Mesenchymal stem cell (in vitro differentiated cells and primary cell): ENCODE data around the gene ISOC1. TPM values are rescaled to one million over a fixed set of nuclear protein-coding genes. Genes with fewer than 3 reads are reported as not detected.

Experiments used
- DNase-seq: peaks from one replicate; pipeline ENCODE4 v3.0.0-alpha.2; 2013
- H2AFZ ChIP-seq: one replicate; pipeline ENCODE4 v1.6.1; 2013; ENCODE audit warnings: low read depth, mild to moderate bottlenecking, control low read depth, inconsistent platforms, low read length, moderate library complexity
- H2AK5ac ChIP-seq: 2 replicates; pipeline ENCODE4 v1.6.1; 2013; ENCODE audit warnings: low read length, moderate library complexity, mild to moderate bottlenecking, inconsistent platforms; ENCODE audit not compliant: severe bottlenecking
- H2BK120ac ChIP-seq: one replicate; pipeline ENCODE4 v1.6.1; 2013; ENCODE audit warnings: low read depth, mild to moderate bottlenecking, inconsistent platforms, low read length, moderate library complexity
- H2BK12ac ChIP-seq, 2 experiments: one replicate each; pipeline ENCODE4 v1.6.1; 2013; ENCODE audit warnings: inconsistent platforms in 2 of 2, low read length in 2 of 2, mild to moderate bottlenecking in 2 of 2, moderate library complexity in 2 of 2, control low read depth in 1 of 2
- H2BK15ac ChIP-seq: one replicate; pipeline ENCODE4 v1.6.1; 2013; ENCODE audit warnings: mild to moderate bottlenecking, low read depth, inconsistent platforms; ENCODE audit not compliant: poor library complexity, severe bottlenecking
- H2BK5ac ChIP-seq: 2 replicates; pipeline ENCODE4 v1.6.1; 2013; ENCODE audit warnings: low read depth, mild to moderate bottlenecking, low read length, control low read depth, inconsistent platforms; ENCODE audit not compliant: poor library complexity, severe bottlenecking
- H3K14ac ChIP-seq, 2 experiments: one replicate each; pipeline ENCODE4 v1.6.1; 2013; ENCODE audit warnings: inconsistent platforms in 2 of 2, low read length in 2 of 2, control low read depth in 1 of 2, mild to moderate bottlenecking in 1 of 2, moderate library complexity in 1 of 2
- H3K18ac ChIP-seq, 2 experiments: one replicate each; pipeline ENCODE4 v1.6.1; 2013; ENCODE audit warnings: inconsistent platforms in 2 of 2, low read length in 2 of 2, control low read depth in 1 of 2, low read depth in 1 of 2, mild to moderate bottlenecking in 1 of 2
- H3K23ac ChIP-seq, 2 experiments: one replicate each; pipeline ENCODE4 v1.6.1; 2013; ENCODE audit warnings: inconsistent platforms in 2 of 2, low read length in 2 of 2, mild to moderate bottlenecking in 2 of 2, moderate library complexity in 2 of 2, control low read depth in 1 of 2
- H3K27ac ChIP-seq: 2 replicates; pipeline ENCODE4 v1.5.1; 2013; ENCODE audit warnings: mild to moderate bottlenecking, moderate library complexity, low read length, control low read depth, inconsistent platforms; ENCODE audit not compliant: poor library complexity, severe bottlenecking
- H3K27me3 ChIP-seq, 2 experiments: 2 replicates each; pipeline versions ENCODE4 v1.6.1 to v1.7.0; 2013; ENCODE audit warnings: low read length in 2 of 2, mild to moderate bottlenecking in 2 of 2, moderate library complexity in 2 of 2, control low read depth in 1 of 2, inconsistent platforms in 1 of 2; ENCODE audit not compliant: control insufficient read depth in 1 of 2, insufficient read depth in 1 of 2
- H3K36me3 ChIP-seq, 2 experiments: 2 replicates each; pipeline versions ENCODE4 v1.6.1 to v1.7.0; 2013; ENCODE audit warnings: low read length in 2 of 2, control low read depth in 1 of 2, inconsistent platforms in 1 of 2, low read depth in 1 of 2, mild to moderate bottlenecking in 1 of 2; ENCODE audit not compliant: insufficient read depth in 2 of 2, control insufficient read depth in 1 of 2
- H3K4ac ChIP-seq, 2 experiments: one replicate each; pipeline ENCODE4 v1.6.1; 2013; ENCODE audit warnings: inconsistent platforms in 2 of 2, low read length in 2 of 2, mild to moderate bottlenecking in 2 of 2, moderate library complexity in 2 of 2, control low read depth in 1 of 2, low read depth in 1 of 2
- H3K4me1 ChIP-seq: 2 replicates; pipeline ENCODE4 v1.6.1; 2013; ENCODE audit warnings: low read depth, low read length, control low read depth; ENCODE audit not compliant: control insufficient read depth, insufficient read depth
- H3K4me2 ChIP-seq: 2 replicates; pipeline ENCODE4 v1.6.1; 2013; ENCODE audit warnings: low read length, mild to moderate bottlenecking, inconsistent platforms; ENCODE audit not compliant: poor library complexity, severe bottlenecking
- H3K4me3 ChIP-seq, 2 experiments: 2 replicates each; pipeline versions ENCODE4 v1.5.1 to v1.7.0; 2013; ENCODE audit warnings: low read length in 2 of 2, mild to moderate bottlenecking in 2 of 2, control low read depth in 1 of 2, low read depth in 1 of 2; ENCODE audit not compliant: insufficient read depth in 1 of 2
- H3K79me1 ChIP-seq: replicated peaks from 2 replicates; pipeline ENCODE4 v1.6.1; 2013; ENCODE audit warnings: mild to moderate bottlenecking, control low read depth, low read length, inconsistent platforms; ENCODE audit not compliant: poor library complexity, severe bottlenecking
- H3K9ac ChIP-seq: 2 replicates; pipeline ENCODE4 v1.7.0; 2013; ENCODE audit warnings: mild to moderate bottlenecking, low read length, moderate library complexity
- H3K9me3 ChIP-seq: 2 replicates; pipeline ENCODE4 v1.7.0; 2013; ENCODE audit warnings: mild to moderate bottlenecking, low read length; ENCODE audit not compliant: control insufficient read depth
- H4K8ac ChIP-seq: one replicate; pipeline ENCODE4 v1.6.1; 2013; ENCODE audit warnings: inconsistent platforms, mild to moderate bottlenecking, low read length, moderate library complexity
- H4K91ac ChIP-seq: one replicate; pipeline ENCODE4 v1.6.1; 2013; ENCODE audit warnings: mild to moderate bottlenecking, low read length, inconsistent platforms
- WGBS: methylation state at CpG from one replicate; pipeline ENCODE4 v1.1.7; 2013; ENCODE audit warnings: mixed read lengths; 5-methylcytosine and 5-hydroxymethylcytosine counted together
- small RNA-seq: library from polyadenylated mRNA; stranded (forward); fragments of <200 nt; extraction: miRNeasy Mini kit (QIAGEN cat#:217004); gene quantifications from one replicate; pipeline ENCODE3, GENCODE V24; 2013; ENCODE audit warnings: low read depth

The ISOC1 gene

GRCh38 chr5:129155876-129156275 is 61.3 kb downstream of the ISOC1 start:
- H3K27ac ChIP-seq, result no peak overlapping the region
- no peak overlapping the region for H2BK5ac ChIP-seq
- no peaks in the 10 kb centered on the region for H3K79me1 ChIP-seq
- H3K36me3 ChIP-seq, result no peaks in the 10 kb centered on the region
- WGBS, result 91% methylated on average over 3 of the region's 3 CpGs
- H3K4me2 ChIP-seq, result no peak overlapping the region
- H2BK12ac ChIP-seq, result no peak overlapping the region
- H3K18ac ChIP-seq, result no peak overlapping the region
- H4K8ac ChIP-seq, result no peak overlapping the region
- no peaks in the 10 kb centered on the region for H3K27me3 ChIP-seq
- no peak overlapping the region for H2BK120ac ChIP-seq
- H3K4me1 ChIP-seq, result no peaks in the 10 kb centered on the region
- H2BK15ac ChIP-seq, result no peak overlapping the region
- no peak for DNase-seq
- H2AFZ ChIP-seq, result no peak overlapping the region
- H3K9ac ChIP-seq, result no peak overlapping the region
- no peak overlapping the region for H3K4ac ChIP-seq
- no peak overlapping the region for H4K91ac ChIP-seq
- H3K23ac ChIP-seq, result no peak overlapping the region
- H3K9me3 ChIP-seq, result peaks cover 8% of the 10 kb centered on the region
- no peak overlapping the region for H3K4me3 ChIP-seq
- H2AK5ac ChIP-seq, result no peak overlapping the region
- no peak overlapping the region for H3K14ac ChIP-seq

GRCh38 chr5:129161830-129162229 is 67.3 kb downstream of the ISOC1 start:
- Histone ChIP-seq H3K27me3 (no peaks in the 10 kb centered on the region), H3K9ac (no peak overlapping the region), H3K9me3 (peaks cover 28% of the 10 kb centered on the region), H3K4me3 (no peak overlapping the region), H3K36me3 (no peaks in the 10 kb centered on the region), H3K27ac (no peak overlapping the region), H3K79me1 (no peaks in the 10 kb centered on the region), H3K4ac (no peak overlapping the region), H4K91ac (no peak overlapping the region), H4K8ac (no peak overlapping the region), H2BK5ac (no peak overlapping the region), H3K4me1 (no peaks in the 10 kb centered on the region), H2AFZ (no peak overlapping the region), H2BK120ac (no peak overlapping the region), H2BK15ac (no peak overlapping the region), H2BK12ac (no peak overlapping the region), H3K18ac (no peak overlapping the region), H3K14ac (no peak overlapping the region), H2AK5ac (no peak overlapping the region), H3K23ac (no peak overlapping the region), H3K4me2 (no peak overlapping the region)
- DNase-seq, result no peak

Small RNA genes within 50 kb of the gene (small RNA-seq; reads per million reads assigned to genes)
- gene MIR4633, result not detected
